NB4 (cell line): ENCODE measurements around the gene RBM7.

Experiments
- DNase-seq: peaks from one replicate; pipeline ENCODE4 v3.0.0; 2010; ENCODE audit warnings: low read depth
- H3K4me3 ChIP-seq: one replicate; pipeline ENCODE4 v1.5.1; 2011; ENCODE audit warnings: mild to moderate bottlenecking, low read depth, low read length, moderate library complexity
- CTCF ChIP-seq: IDR thresholded peaks from one replicate; pipeline ENCODE4 v1.5.1; 2012; ENCODE audit warnings: low read depth, low read length
- MAX ChIP-seq: IDR thresholded peaks from 2 replicates; pipeline ENCODE4 v1.6.1; 2011; ENCODE audit warnings: low read depth, low read length
- MYC ChIP-seq: IDR thresholded peaks from 2 replicates; pipeline ENCODE4 v1.6.1; 2011; ENCODE audit warnings: low read depth, low read length
- POLR2A ChIP-seq: IDR thresholded peaks from 2 replicates; pipeline ENCODE4 v1.6.1; 2011; ENCODE audit warnings: mild to moderate bottlenecking; ENCODE audit not compliant: insufficient read length; ENCODE audit errors: extremely low read depth

The RBM7 gene

GRCh38 chr11:114416441-114416961, 16.0 kb downstream of the RBM7 start:
- DNase-seq, result no peak
- no peak for TF ChIP-seq CTCF
- TF ChIP-seq MYC, result no peak
- TF ChIP-seq MAX, result no peak
- TF ChIP-seq POLR2A, result no peak
- H3K4me3 ChIP-seq, result no peak overlapping the region

- no peak overlapping the region for H3K4me3 ChIP-seq
- no peak for DNase-seq
- TF ChIP-seq CTCF (no peak), POLR2A (no peak), MYC (no peak), MAX (no peak)
These were observed 25.8 kb downstream of the RBM7 start for GRCh38 chr11:114426280-114426679.

- TF ChIP-seq MAX, result no peak
- TF ChIP-seq CTCF, result no peak
- TF ChIP-seq POLR2A, result no peak
- no peak for TF ChIP-seq MYC
- DNase-seq, result no peak
- no peak overlapping the region for H3K4me3 ChIP-seq
These were observed 29.8 kb downstream of the RBM7 start for GRCh38 chr11:114430290-114430689.

GRCh38 chr11:114432893-114433292, 32.4 kb downstream of the RBM7 start:
- no peak for DNase-seq
- no peak overlapping the region for H3K4me3 ChIP-seq
- TF ChIP-seq POLR2A (no peak), CTCF (no peak), MYC (no peak), MAX (no peak)

- H3K4me3 ChIP-seq, result no peak overlapping the region
- no peak for DNase-seq
- no peak for TF ChIP-seq MYC
- TF ChIP-seq POLR2A, result no peak
- no peak for TF ChIP-seq CTCF
- no peak for TF ChIP-seq MAX
These were observed 32.9 kb downstream of the RBM7 start for GRCh38 chr11:114433376-114433775.

DNA sequence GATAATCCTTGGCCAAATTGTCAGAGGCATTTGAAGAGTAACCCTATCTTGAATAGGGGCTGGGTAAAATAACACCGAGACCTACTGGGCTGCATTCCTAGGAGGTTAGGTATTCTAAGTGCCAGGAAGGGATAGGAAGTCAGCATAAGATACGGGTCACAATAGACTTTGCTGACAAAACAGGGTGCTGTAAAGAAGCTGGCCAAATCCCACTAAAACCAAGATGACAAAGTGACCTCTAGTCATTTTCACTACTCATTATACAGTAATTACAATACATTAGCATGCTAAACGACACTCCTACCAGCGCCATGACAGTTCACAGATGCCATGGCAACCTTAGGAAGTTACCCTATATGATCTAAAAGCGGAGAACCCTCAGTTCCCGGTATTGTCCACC, 37.8 kb downstream of the RBM7 start:
- H3K4me3 ChIP-seq, result no peak overlapping the region
- TF ChIP-seq CTCF, result no peak
- no peak for TF ChIP-seq MYC
- no peak for TF ChIP-seq POLR2A
- no peak for TF ChIP-seq MAX
- peak; percentile 8 for DNase-seq
